ENCODE results near the gene TRMU. TPM values are rescaled to one million over a fixed set of nuclear protein-coding genes. Genes with fewer than 3 reads are reported as not detected.

The TRMU gene
- total and polyA plus RNA-seq, 2 of the 8 experiments (the other 6 are each of a cell fraction or from before 2014, with no cell fraction given): 43.4 to 70.6 TPM

- Histone ChIP-seq H3K4me3 (ENCODE audit: extremely low read depth in 1 of 4, insufficient read depth in 2 of 4, low read depth in 3 of 4, low read length in 4 of 4) (no peak overlapping the region), H3K4me2 (ENCODE audit: insufficient read depth in 1 of 2, low read depth in 2 of 2, low read length in 2 of 2) (no peak overlapping the region), H3K18ac (ENCODE audit: extremely low read depth, low read length) (no peak overlapping the region), H4K8ac (ENCODE audit: extremely low read depth, insufficient read depth, low read length) (no peak overlapping the region), H3K4ac (replicated peaks; ENCODE audit: insufficient read length, low read depth, low read length) (no peak overlapping the region), H3K36me3 (ENCODE audit: control insufficient read depth in 2 of 4, insufficient read depth in 4 of 4, low read length in 3 of 4) (peaks cover 30 to 78% (median 70%) of the 10 kb centered on the region in 4 experiments), H3K27me3 (replicated peaks in 1 of 4; ENCODE audit: control insufficient read depth in 3 of 4, extremely low read depth in 1 of 4, insufficient read depth in 3 of 4, low read length in 3 of 4) (no peaks in the 10 kb centered on the region), H3K23ac (ENCODE audit: insufficient read length) (no peak overlapping the region), H2BK15ac (ENCODE audit: low read length) (no peak overlapping the region), H3K56ac (replicated peaks; ENCODE audit: insufficient read length, low read depth, low read length) (no peak overlapping the region), H3K79me1 (ENCODE audit: low read depth, low read length) (peaks cover 7% of the 10 kb centered on the region), H2BK20ac (ENCODE audit: low read length) (no peak overlapping the region), H2BK120ac (replicated peaks; ENCODE audit: low read depth, low read length) (no peak overlapping the region), H3K4me1 (replicated peaks in 1 of 4; ENCODE audit: control insufficient read depth in 3 of 4, insufficient read depth in 4 of 4, low read length in 3 of 4) (no peaks in the 10 kb centered on the region), H3K23me2 (ENCODE audit: low read depth, low read length) (no peaks in the 10 kb centered on the region), H2BK12ac (ENCODE audit: low read depth, low read length) (no peak overlapping the region), H3K14ac (ENCODE audit: insufficient read length) (no peak overlapping the region), H3K27ac (ENCODE audit: low read depth, low read length) (no peak overlapping the region), H4K5ac (ENCODE audit: insufficient read length, low read depth, low read length) (no peak overlapping the region), H3K9me3 (ENCODE audit: insufficient read depth in 2 of 2, low read depth in 1 of 2, low read length in 1 of 2) (no peaks in the 10 kb centered on the region), H2AK5ac (ENCODE audit: low read depth, low read length) (no peak overlapping the region), H3K79me2 (ENCODE audit: control insufficient read depth in 1 of 2, insufficient read depth in 2 of 2, low read length in 2 of 2) (no peaks in the 10 kb centered on the region; a peak in 1 of 4 replicates), H3K9ac (replicated peaks in 1 of 4; ENCODE audit: extremely low read depth in 1 of 4, low read depth in 3 of 4, low read length in 3 of 4) (no peak overlapping the region), H2AFZ (ENCODE audit: low read length) (no peak overlapping the region), H4K20me1 (replicated peaks in 1 of 2; ENCODE audit: control insufficient read depth in 1 of 2, insufficient read depth in 2 of 2, low read length in 2 of 2) (peaks cover 19 to 34% of the 10 kb centered on the region in 2 experiments), H4K91ac (replicated peaks; ENCODE audit: insufficient read length, low read length) (no peak overlapping the region), H2BK5ac (ENCODE audit: low read depth, low read length) (no peak overlapping the region)
- TF ChIP-seq KDM1A (IDR thresholded peaks at IDR 0.05; ENCODE audit: borderline replicate concordance, low read length) (no peak), ASH2L (IDR thresholded peaks at IDR 0.05; ENCODE audit: low read length) (no peak), RXRA (IDR thresholded peaks at IDR 0.05; ENCODE audit: insufficient read depth, low read depth, low read length) (no peak), SIRT6 (IDR thresholded peaks at IDR 0.05; ENCODE audit: low read length) (no peak)
- DNase-seq (ENCODE audit: low read depth in 1 of 2, low spot score in 2 of 2) (no peak), FAIRE-seq (no peak)
- WGBS, 2 experiments (ENCODE audit: extremely low coverage in 1 of 2, insufficient coverage in 1 of 2, insufficient read length in 1 of 2, insufficient replicate concordance in 2 of 2, low coverage in 1 of 2, low lambda C conversion rate in 2 of 2, missing lambda C conversion rate in 1 of 2): 95% methylated on average over 7 of the region's 7 CpGs; no CpG with 5 or more reads in 1 of the 2 experiments
- ChIA-PET POLR2A (ENCODE audit: partially characterized antibody) (interaction anchor here (0.7 to 1.7 kb wide), 2 partner anchors 11 to 22 kb away, joined by 3 to 6 read pairs; no protein-coding TSS in a partner anchor), CTCF (ENCODE audit: partially characterized antibody) (interaction anchor here (1.1 to 2.3 kb wide), 4 partner anchors 9 to 228 kb away, joined by 3 to 6 read pairs (median 3); no protein-coding TSS in a partner anchor)
Measured at GRCh38 chr22:46350121-46350520, 14.6 kb downstream of the TRMU start.
